Tibial nerve (tissue), 4 donors: ENCODE measurements around the gene JAKMIP2. TPM values are rescaled to one million over a fixed set of nuclear protein-coding genes. Genes with fewer than 3 reads are reported as not detected.

Experiments
- DNase-seq, 2 donors: peaks; one replicate each; pipeline ENCODE4 v3.0.0-alpha.2; 2019; ENCODE audit warnings: low spot score in 2 of 2
- H3K27ac ChIP-seq, 4 donors: fragments of 200-600 bp; sonication (generic) in 3 of 4; one replicate each; pipeline ENCODE4 v1.5.1; 2017 to 2019; ENCODE audit warnings: mild to moderate bottlenecking in 1 of 4
- H3K27me3 ChIP-seq, 2 donors: fragments of 200-600 bp; sonication (generic) in 1 of 2; one replicate each; pipeline versions ENCODE4 v1.5.1 to v1.6.0; 2017 to 2019
- H3K36me3 ChIP-seq, 3 donors: fragments of 200-600 bp; sonication (generic); one replicate each; pipeline ENCODE4 v1.5.1; 2018 to 2019
- H3K4me1 ChIP-seq, 4 donors: fragments of 200-600 bp; sonication (generic) in 3 of 4; one replicate each; pipeline ENCODE4 v1.5.1; 2017 to 2019
- H3K4me3 ChIP-seq, 4 donors: fragments of 200-600 bp; sonication (generic) in 3 of 4; one replicate each; pipeline ENCODE4 v1.5.1; 2017 to 2019; ENCODE audit warnings: mild to moderate bottlenecking in 1 of 4, moderate library complexity in 1 of 4
- H3K9me3 ChIP-seq, 4 donors: fragments of 200-600 bp; sonication (generic) in 3 of 4; one replicate each; pipeline ENCODE4 v1.5.1; 2017 to 2019
- EP300 ChIP-seq, 2 donors: sonication (generic); formaldehyde crosslinking; IDR thresholded peaks; one replicate each; pipeline ENCODE4 v1.6.1; 2017; ENCODE audit warnings: antibody characterized with exemption in 2 of 2, mild to moderate bottlenecking in 1 of 2
- POLR2A ChIP-seq, 2 donors: fragments of 450-650 bp; IDR thresholded peaks; one replicate each; pipeline ENCODE4 v1.6.1; 2017; ENCODE audit warnings: antibody characterized with exemption in 2 of 2, mild to moderate bottlenecking in 2 of 2, moderate library complexity in 2 of 2
- WGBS, 2 donors: methylation state at CpG; one replicate each; pipeline ENCODE4 v1.1.5; 2018; 5-methylcytosine and 5-hydroxymethylcytosine counted together
- total RNA-seq, 4 donors: library from RNA; depleted of rRNA; stranded (reverse); fragments of >200 nt; gene quantifications; one replicate each; pipeline ENCODE4 v1.1.0, GENCODE V29; 2016
- TF ChIP-seq, protein P1 (sequence below), 5 experiments: fragments of 200-600 bp in 3 of 5; fragments of 450-650 bp in 2 of 5; sonication (generic) in 3 of 5; IDR thresholded peaks; one replicate each; pipeline ENCODE4 v1.5.1; 2016 to 2019; ENCODE audit warnings: antibody characterized with exemption in 5 of 5, mild to moderate bottlenecking in 3 of 5, moderate library complexity in 2 of 5

Gene JAKMIP2
- total RNA-seq, 4 donors from 2014 or later: 7.2 to 22.7 (median 13.5) TPM

DNA sequence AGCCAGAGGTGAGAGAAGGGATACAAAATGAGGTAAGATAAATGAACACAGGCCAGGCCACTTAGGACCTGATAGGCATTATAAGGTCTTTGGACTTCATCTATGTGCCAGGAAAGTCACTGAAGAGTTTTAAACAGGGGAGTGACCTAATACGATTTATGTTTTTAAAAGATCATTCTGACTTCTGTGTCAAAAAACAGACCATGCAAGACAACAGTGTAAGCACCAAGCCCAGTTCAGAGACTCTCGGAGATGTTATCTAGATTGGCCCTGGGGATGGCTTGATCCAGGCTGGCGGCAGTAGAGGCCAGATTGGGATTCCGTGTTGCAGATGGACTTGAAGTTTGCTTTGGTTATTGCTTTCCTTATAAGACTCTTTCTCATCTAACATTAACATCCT is 229.6 kb downstream of the JAKMIP2 start:
- H3K27me3 ChIP-seq: no peaks in the 10 kb centered on the region
- no peak for DNase-seq
- H3K9me3 ChIP-seq: peaks cover 0 to 4% (median 0%) of the 10 kb centered on the region in 4 donors
- no peak overlapping the region for H3K4me3 ChIP-seq
- no peak for TF ChIP-seq EP300 (IDR thresholded peaks at IDR 0.05)
- TF ChIP-seq POLR2A (IDR thresholded peaks at IDR 0.05): no peak
- TF ChIP-seq, protein P1, sequence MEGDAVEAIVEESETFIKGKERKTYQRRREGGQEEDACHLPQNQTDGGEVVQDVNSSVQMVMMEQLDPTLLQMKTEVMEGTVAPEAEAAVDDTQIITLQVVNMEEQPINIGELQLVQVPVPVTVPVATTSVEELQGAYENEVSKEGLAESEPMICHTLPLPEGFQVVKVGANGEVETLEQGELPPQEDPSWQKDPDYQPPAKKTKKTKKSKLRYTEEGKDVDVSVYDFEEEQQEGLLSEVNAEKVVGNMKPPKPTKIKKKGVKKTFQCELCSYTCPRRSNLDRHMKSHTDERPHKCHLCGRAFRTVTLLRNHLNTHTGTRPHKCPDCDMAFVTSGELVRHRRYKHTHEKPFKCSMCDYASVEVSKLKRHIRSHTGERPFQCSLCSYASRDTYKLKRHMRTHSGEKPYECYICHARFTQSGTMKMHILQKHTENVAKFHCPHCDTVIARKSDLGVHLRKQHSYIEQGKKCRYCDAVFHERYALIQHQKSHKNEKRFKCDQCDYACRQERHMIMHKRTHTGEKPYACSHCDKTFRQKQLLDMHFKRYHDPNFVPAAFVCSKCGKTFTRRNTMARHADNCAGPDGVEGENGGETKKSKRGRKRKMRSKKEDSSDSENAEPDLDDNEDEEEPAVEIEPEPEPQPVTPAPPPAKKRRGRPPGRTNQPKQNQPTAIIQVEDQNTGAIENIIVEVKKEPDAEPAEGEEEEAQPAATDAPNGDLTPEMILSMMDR (IDR thresholded peaks at IDR 0.05): no peak
- WGBS, 2 donors: 73 to 87% methylated on average over 4 of the region's 4 CpGs
- H3K27ac ChIP-seq: peak overlapping the region in 2 of 4 donors; percentile 18 to 58
- H3K4me1 ChIP-seq: peaks cover 0 to 20% (median 3%) of the 10 kb centered on the region in 4 donors
- no peaks in the 10 kb centered on the region for H3K36me3 ChIP-seq

DNA sequence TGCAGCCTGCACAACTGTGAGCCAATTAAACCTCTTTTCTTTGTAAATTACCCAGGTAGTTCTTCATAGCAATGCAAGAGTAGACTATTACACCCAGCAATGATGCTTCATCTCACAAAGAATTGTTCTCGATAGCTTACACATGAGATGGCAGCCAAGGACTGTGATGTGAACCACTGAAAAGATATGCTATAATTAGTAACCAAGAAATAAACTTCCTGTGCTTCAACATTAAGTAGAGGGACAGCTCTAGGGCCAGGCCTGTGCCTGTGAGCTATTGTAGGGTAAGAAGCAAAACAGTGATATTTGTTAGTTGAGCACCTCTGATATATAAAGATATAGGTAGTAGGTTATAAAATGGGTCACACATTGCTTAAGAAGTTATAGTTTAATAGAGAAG is 230.9 kb downstream of the JAKMIP2 start:
- no peak overlapping the region for H3K4me3 ChIP-seq
- no peak for DNase-seq
- peaks cover 0 to 20% (median 3%) of the 10 kb centered on the region in 4 donors for H3K4me1 ChIP-seq
- H3K27me3 ChIP-seq: no peaks in the 10 kb centered on the region
- H3K36me3 ChIP-seq: no peaks in the 10 kb centered on the region
- peaks cover 0 to 4% (median 0%) of the 10 kb centered on the region in 4 donors for H3K9me3 ChIP-seq
- no peak overlapping the region for H3K27ac ChIP-seq
- WGBS, 2 donors: 81 to 83% methylated on average over 1 of the region's 1 CpG
- TF ChIP-seq POLR2A (IDR thresholded peaks at IDR 0.05) (no peak), EP300 (IDR thresholded peaks at IDR 0.05) (no peak)
- TF ChIP-seq, protein P1 (IDR thresholded peaks at IDR 0.05): no peak

DNA sequence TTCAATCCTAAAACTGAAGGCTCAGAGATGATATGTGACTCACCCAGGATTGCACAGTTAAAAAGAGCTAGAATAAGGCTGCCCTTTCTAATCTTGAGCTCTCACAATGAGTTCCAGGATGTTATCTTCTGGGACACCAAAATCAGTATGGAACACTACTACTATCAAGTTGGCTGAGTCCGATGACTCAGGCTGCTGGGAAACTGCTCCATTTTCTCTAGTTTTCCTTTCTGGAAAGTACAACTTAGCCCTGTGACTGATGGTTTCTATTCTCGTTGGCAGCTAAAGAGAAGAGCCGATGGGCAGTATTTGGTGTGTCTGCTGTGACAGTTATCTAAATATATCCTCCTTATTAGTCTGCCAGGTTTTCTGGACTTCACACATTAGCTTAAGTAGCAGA is 234.8 kb downstream of the JAKMIP2 start:
- no peak for DNase-seq
- WGBS, 2 donors: 70 to 71% methylated on average over 3 of the region's 3 CpGs
- no peaks in the 10 kb centered on the region for H3K36me3 ChIP-seq
- no peaks in the 10 kb centered on the region for H3K4me1 ChIP-seq
- H3K4me3 ChIP-seq: no peak overlapping the region
- H3K27ac ChIP-seq: no peak overlapping the region
- TF ChIP-seq EP300 (IDR thresholded peaks at IDR 0.05) (peak in 1 of 2 donors; percentile 12), POLR2A (IDR thresholded peaks at IDR 0.05) (no peak)
- TF ChIP-seq, protein P1 (IDR thresholded peaks at IDR 0.05): no peak
- no peaks in the 10 kb centered on the region for H3K27me3 ChIP-seq
- H3K9me3 ChIP-seq: peaks cover 0 to 4% (median 0%) of the 10 kb centered on the region in 4 donors

DNA sequence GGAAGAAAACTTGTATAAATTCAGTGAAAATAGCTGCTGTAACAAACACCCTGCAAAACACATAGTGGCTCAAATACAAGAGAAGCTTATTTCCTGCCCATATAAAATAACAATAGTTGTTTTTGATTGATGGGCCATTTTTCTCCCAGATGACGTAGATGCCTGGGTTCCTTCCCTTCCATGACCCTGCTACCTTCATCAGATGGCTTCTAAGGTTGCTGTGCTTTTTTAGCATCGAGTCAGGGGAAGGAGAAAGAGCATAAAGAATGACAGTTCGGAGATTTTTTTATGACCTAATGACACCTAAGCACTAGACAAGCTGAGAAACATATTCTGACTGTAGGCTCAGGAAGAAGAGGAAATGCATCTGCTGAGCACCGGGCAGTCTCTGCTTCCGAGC is 238.0 kb downstream of the JAKMIP2 start:
- Histone ChIP-seq H3K4me1 (no peaks in the 10 kb centered on the region), H3K4me3 (no peak overlapping the region), H3K27me3 (no peaks in the 10 kb centered on the region), H3K27ac (no peak overlapping the region), H3K9me3 (no peaks in the 10 kb centered on the region), H3K36me3 (no peaks in the 10 kb centered on the region)
- TF ChIP-seq POLR2A (IDR thresholded peaks at IDR 0.05) (no peak), EP300 (IDR thresholded peaks at IDR 0.05) (no peak)
- TF ChIP-seq, protein P1 (IDR thresholded peaks at IDR 0.05): no peak
- WGBS, 2 donors: 72 to 74% methylated on average over 5 of the region's 5 CpGs
- no peak for DNase-seq

DNA sequence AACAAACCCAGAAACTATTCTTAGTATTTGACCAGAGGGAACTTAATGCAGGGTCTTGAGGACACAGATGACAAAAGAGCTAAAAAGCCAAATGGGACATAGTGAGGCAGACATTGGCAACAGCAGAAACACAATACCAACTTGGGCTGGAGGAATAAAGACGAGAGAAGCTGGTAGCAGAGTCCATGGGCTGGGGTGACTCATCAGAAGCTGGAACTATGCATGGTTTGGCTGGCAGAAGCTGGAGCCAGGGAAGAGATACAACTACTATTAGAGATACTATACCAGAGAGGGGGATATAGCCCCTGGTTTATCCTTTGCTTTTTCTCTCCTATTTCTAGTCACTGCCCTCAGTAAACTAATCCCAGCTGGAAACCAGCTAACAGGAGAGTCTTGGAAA is 243.5 kb downstream of the JAKMIP2 start:
- no peak for DNase-seq
- WGBS, 2 donors: 34 to 61% methylated on average over 1 of the region's 1 CpG
- no peaks in the 10 kb centered on the region for H3K36me3 ChIP-seq
- no peak overlapping the region for H3K4me3 ChIP-seq
- no peaks in the 10 kb centered on the region for H3K4me1 ChIP-seq
- TF ChIP-seq, protein P1 (IDR thresholded peaks at IDR 0.05): no peak
- TF ChIP-seq EP300 (IDR thresholded peaks at IDR 0.05): no peak
- no peak for TF ChIP-seq POLR2A (IDR thresholded peaks at IDR 0.05)
- H3K27me3 ChIP-seq: no peaks in the 10 kb centered on the region
- H3K27ac ChIP-seq: no peak overlapping the region
- no peaks in the 10 kb centered on the region for H3K9me3 ChIP-seq
